Activated CD4-positive, alpha-beta T cell treated with anti-CD3 and anti-CD28 coated beads, Interleukin-2, amount 10 ng/mL, durations not matched to agents 7 days and 5 days (primary cell): ENCODE data around the gene ELMOD1. TPM values are rescaled to one million over a fixed set of nuclear protein-coding genes. Genes with fewer than 3 reads are reported as not detected.
"Not testable (repeated sequence)": the region's sequence is repeated elsewhere in the genome, so short reads cannot be mapped to it uniquely, and the experiment has no call there.

ENCODE experiments used
- CTCF ChIA-PET: fragments of 350-600 bp; sonication (Branson Sonifier 250); formaldehyde crosslinking; loops from one replicate; lab custom pipeline; 2021; ENCODE audit warnings: antibody characterized with exemption; lab: Charles Lee
- POLR2A ChIA-PET: fragments of 350-600 bp; sonication (Branson Sonifier 250); formaldehyde crosslinking; loops from one replicate; lab custom pipeline; 2021; ENCODE audit warnings: antibody characterized with exemption; lab: Charles Lee
- DNase-seq: peaks from one replicate; pipeline ENCODE4 v3.0.0-alpha.2; 2020
- H3K27ac Mint-ChIP-seq: one replicate; pipeline ENCODE4 v1.8.0; 2021; ENCODE audit warnings: mild to moderate bottlenecking, moderate library complexity, mixed read lengths
- H3K27me3 Mint-ChIP-seq: one replicate; pipeline ENCODE4 v1.8.0; 2021; ENCODE audit warnings: mixed read lengths
- H3K36me3 Mint-ChIP-seq: one replicate; pipeline ENCODE4 v1.8.0; 2021; ENCODE audit warnings: low read depth, mixed read lengths
- H3K4me1 Mint-ChIP-seq: one replicate; pipeline ENCODE4 v1.8.0; 2021; ENCODE audit warnings: mixed read lengths
- H3K4me3 Mint-ChIP-seq: one replicate; pipeline ENCODE4 v1.8.0; 2021; ENCODE audit warnings: mild to moderate bottlenecking, moderate library complexity, mixed read lengths
- H3K9me3 Mint-ChIP-seq: one replicate; pipeline ENCODE4 v1.8.0; 2021; ENCODE audit warnings: mixed read lengths
- total RNA-seq, 2 experiments: library from RNA; stranded (reverse); gene quantifications; one replicate each; pipeline ENCODE4 v1.2.3, GENCODE V29; 2021

Gene ELMOD1
- total RNA-seq, 2 experiments from 2014 or later: not detected

GRCh38 chr11:107565955-107566501 is 24.9 kb upstream of the ELMOD1 start:
- H3K27me3 Mint-ChIP-seq, H3K9me3 Mint-ChIP-seq, H3K36me3 Mint-ChIP-seq, DNase-seq, POLR2A ChIA-PET: not testable (repeated sequence)
- H3K4me1 Mint-ChIP-seq: peaks cover 54% of the 10 kb centered on the region
- CTCF ChIA-PET: interaction anchor here (0.6 to 1.3 kb wide), 5 partner anchors 18 to 206 kb away, joined by 3 to 4 read pairs (median 3); no protein-coding TSS in a partner anchor
- peak overlapping the region; percentile 86 for H3K4me3 Mint-ChIP-seq
- H3K27ac Mint-ChIP-seq: peak overlapping the region; percentile 95

GRCh38 chr11:107566569-107566968 is 24.4 kb upstream of the ELMOD1 start:
- no peaks in the 10 kb centered on the region for H3K9me3 Mint-ChIP-seq

GRCh38 chr11:107567739-107568335 is 23.1 kb upstream of the ELMOD1 start:
- no peak overlapping the region for H3K27ac Mint-ChIP-seq
- no peak overlapping the region for H3K4me3 Mint-ChIP-seq

More at GRCh38 chr11:107566569-107566968, 24.4 kb upstream of the ELMOD1 start:
- POLR2A ChIA-PET: no interaction called here
- peak overlapping the region; percentile 86 for H3K4me3 Mint-ChIP-seq
- peaks cover 50% of the 10 kb centered on the region for H3K4me1 Mint-ChIP-seq
- H3K27me3 Mint-ChIP-seq: no peaks in the 10 kb centered on the region
- DNase-seq: no peak
- H3K27ac Mint-ChIP-seq: peak overlapping the region; percentile 95
- CTCF ChIA-PET: interaction anchor here (0.7 to 1.3 kb wide), 4 partner anchors 17 to 205 kb away, joined by 3 to 4 read pairs (median 3); no protein-coding TSS in a partner anchor
- peaks cover 2% of the 10 kb centered on the region for H3K36me3 Mint-ChIP-seq

GRCh38 chr11:107570015-107570414 is 20.9 kb upstream of the ELMOD1 start:
- Mint-ChIP-seq H3K36me3 (no peaks in the 10 kb centered on the region), H3K27me3 (peaks cover 3% of the 10 kb centered on the region)

More at GRCh38 chr11:107567739-107568335, 23.1 kb upstream of the ELMOD1 start:
- Mint-ChIP-seq H3K4me1 (peaks cover 40% of the 10 kb centered on the region), H3K27me3 (no peaks in the 10 kb centered on the region), H3K36me3 (no peaks in the 10 kb centered on the region), H3K9me3 (no peaks in the 10 kb centered on the region)
- no peak for DNase-seq
- ChIA-PET CTCF (interaction anchor here (0.6 kb wide), 1 partner anchor 350 kb away, joined by 4 read pairs; no protein-coding TSS in a partner anchor), POLR2A (no interaction called here)

GRCh38 chr11:107573438-107573837 is 17.5 kb upstream of the ELMOD1 start:
- CTCF ChIA-PET: interaction anchor here (0.9 kb wide), 1 partner anchor 8 kb away, joined by 3 read pairs; no protein-coding TSS in a partner anchor
- Mint-ChIP-seq H3K9me3 (no peaks in the 10 kb centered on the region), H3K27me3 (peaks cover 3% of the 10 kb centered on the region), H3K36me3 (no peaks in the 10 kb centered on the region), H3K27ac (no peak overlapping the region), H3K4me1 (no peaks in the 10 kb centered on the region), H3K4me3 (no peak overlapping the region)
- no peak for DNase-seq
- POLR2A ChIA-PET: no interaction called here

More at GRCh38 chr11:107570015-107570414, 20.9 kb upstream of the ELMOD1 start:
- Mint-ChIP-seq H3K4me3 (no peak overlapping the region), H3K27ac (no peak overlapping the region), H3K4me1 (peaks cover 21% of the 10 kb centered on the region), H3K9me3 (no peaks in the 10 kb centered on the region)
- ChIA-PET CTCF (no interaction called here), POLR2A (no interaction called here)
- no peak for DNase-seq

- H3K9me3 Mint-ChIP-seq, H3K27me3 Mint-ChIP-seq, POLR2A ChIA-PET, H3K4me1 Mint-ChIP-seq, H3K36me3 Mint-ChIP-seq, H3K4me3 Mint-ChIP-seq, H3K27ac Mint-ChIP-seq: not testable (repeated sequence)
- DNase-seq: peak; percentile 59
- CTCF ChIA-PET: interaction anchor here (0.6 to 1.7 kb wide), 3 partner anchors 20 to 311 kb away, joined by 3 to 7 read pairs (median 7); no protein-coding TSS in a partner anchor
Observed at GRCh38 chr11:107576497-107577345, 14.2 kb upstream of the ELMOD1 start.

- peaks cover 8% of the 10 kb centered on the region for H3K27me3 Mint-ChIP-seq
- H3K27ac Mint-ChIP-seq: no peak overlapping the region
- no peak overlapping the region for H3K4me3 Mint-ChIP-seq
- DNase-seq: no peak
- no peaks in the 10 kb centered on the region for H3K36me3 Mint-ChIP-seq
- CTCF ChIA-PET: interaction anchor here (1.7 kb wide), 1 partner anchor 20 kb away, joined by 7 read pairs; no protein-coding TSS in a partner anchor
- H3K9me3 Mint-ChIP-seq: peaks cover 4% of the 10 kb centered on the region
- H3K4me1 Mint-ChIP-seq: no peaks in the 10 kb centered on the region
- POLR2A ChIA-PET: no interaction called here
Observed at GRCh38 chr11:107577346-107577711, 13.6 kb upstream of the ELMOD1 start.

GRCh38 chr11:107579169-107579568 is 11.8 kb upstream of the ELMOD1 start:
- H3K9me3 Mint-ChIP-seq, H3K4me1 Mint-ChIP-seq, H3K27ac Mint-ChIP-seq, CTCF ChIA-PET, POLR2A ChIA-PET, H3K4me3 Mint-ChIP-seq, H3K36me3 Mint-ChIP-seq, DNase-seq: not testable (repeated sequence)
- H3K27me3 Mint-ChIP-seq: peaks cover 13% of the 10 kb centered on the region

- Mint-ChIP-seq H3K27ac (no peak overlapping the region), H3K4me1 (no peaks in the 10 kb centered on the region), H3K27me3 (peaks cover 25% of the 10 kb centered on the region), H3K4me3 (no peak overlapping the region), H3K9me3 (peaks cover 4% of the 10 kb centered on the region), H3K36me3 (no peaks in the 10 kb centered on the region)
- POLR2A ChIA-PET: no interaction called here
- CTCF ChIA-PET: interaction anchor here (1.8 kb wide), 1 partner anchor 8 kb away, joined by 3 read pairs; no protein-coding TSS in a partner anchor
- no peak for DNase-seq
Observed at GRCh38 chr11:107581147-107581546, 9.8 kb upstream of the ELMOD1 start.

GRCh38 chr11:107583629-107584195 is 7.2 kb upstream of the ELMOD1 start:
- H3K27me3 Mint-ChIP-seq: peaks cover 50% of the 10 kb centered on the region
- ChIA-PET POLR2A (no interaction called here), CTCF (interaction anchor here (0.8 kb wide), 2 partner anchors 18 to 21 kb away, joined by 3 read pairs; partner anchors contain the start of gene ALKBH8)
- H3K27ac Mint-ChIP-seq: no peak overlapping the region
- no peak overlapping the region for H3K4me3 Mint-ChIP-seq
- DNase-seq: no peak
- no peaks in the 10 kb centered on the region for H3K36me3 Mint-ChIP-seq
- H3K9me3 Mint-ChIP-seq: peaks cover 4% of the 10 kb centered on the region
- H3K4me1 Mint-ChIP-seq: no peaks in the 10 kb centered on the region

- CTCF ChIA-PET: no interaction called here
- peaks cover 20% of the 10 kb centered on the region for H3K4me1 Mint-ChIP-seq
- H3K9me3 Mint-ChIP-seq: no peaks in the 10 kb centered on the region
- no peak overlapping the region for H3K27ac Mint-ChIP-seq
- H3K4me3 Mint-ChIP-seq: no peak overlapping the region
- POLR2A ChIA-PET: no interaction called here
- H3K27me3 Mint-ChIP-seq: peaks cover 77% of the 10 kb centered on the region
- peaks cover 1% of the 10 kb centered on the region for H3K36me3 Mint-ChIP-seq
- no peak for DNase-seq
Observed at GRCh38 chr11:107587306-107587979, 3.5 kb upstream of the ELMOD1 start.
